AG08396 (cell line): ENCODE data around the gene DTNBP1.
A peak's percentile ranks its signal among the peaks of the same experiment; 100 is the strongest.
"Not testable (repeated sequence)": the region's sequence is repeated elsewhere in the genome, so short reads cannot be mapped to it uniquely, and the experiment has no call there.

ENCODE experiments used
- DNase-seq: peaks from one replicate; pipeline ENCODE4 v3.0.0; 2012; ENCODE audit warnings: low spot score, mixed read lengths

DTNBP1 gene

GRCh38 chr6:15666896-15667295 is 4.1 kb upstream of the DTNBP1 start:
- not testable (repeated sequence) for DNase-seq

GRCh38 chr6:15665237-15665636 is 2.4 kb upstream of the DTNBP1 start:
- DNase-seq = no peak

GRCh38 chr6:15663130-15663871 is 473 bp upstream of the DTNBP1 start:
- no peak for DNase-seq

- DNase-seq = no peak
Measured at GRCh38 chr6:15661853-15662325, 939 bp downstream of the DTNBP1 start.

GRCh38 chr6:15659181-15659580 is 3.6 kb downstream of the DTNBP1 start:
- DNase-seq = no peak

GRCh38 chr6:15658181-15658744 is 4.6 kb downstream of the DTNBP1 start:
- DNase-seq = no peak

- no peak for DNase-seq
Measured at GRCh38 chr6:15657290-15657689, 5.5 kb downstream of the DTNBP1 start.

- no peak for DNase-seq
Measured at GRCh38 chr6:15656145-15656544, 6.7 kb downstream of the DTNBP1 start.

- DNase-seq = no peak
Measured at GRCh38 chr6:15654250-15654649, 8.6 kb downstream of the DTNBP1 start.

GRCh38 chr6:15653581-15653980 is 9.2 kb downstream of the DTNBP1 start:
- no peak for DNase-seq

GRCh38 chr6:15650004-15650559 is 12.7 kb downstream of the DTNBP1 start:
- not testable (repeated sequence) for DNase-seq

GRCh38 chr6:15644904-15645303 is 17.9 kb downstream of the DTNBP1 start:
- DNase-seq = no peak

- DNase-seq = no peak
Measured at GRCh38 chr6:15643542-15643941, 19.3 kb downstream of the DTNBP1 start.

GRCh38 chr6:15642276-15642675 is 20.6 kb downstream of the DTNBP1 start:
- no peak for DNase-seq

- no peak for DNase-seq
Measured at GRCh38 chr6:15638373-15638772, 24.5 kb downstream of the DTNBP1 start.

- DNase-seq = no peak
Measured at GRCh38 chr6:15631432-15631831, 31.4 kb downstream of the DTNBP1 start.

- DNase-seq = no peak
Measured at GRCh38 chr6:15630202-15630601, 32.6 kb downstream of the DTNBP1 start.

- DNase-seq = no peak
Measured at GRCh38 chr6:15629487-15629886, 33.3 kb downstream of the DTNBP1 start.

- peak; percentile 73 for DNase-seq
Measured at GRCh38 chr6:15628499-15629131, 34.2 kb downstream of the DTNBP1 start.

- DNase-seq = no peak
Measured at GRCh38 chr6:15627821-15628220, 35.0 kb downstream of the DTNBP1 start.

- no peak for DNase-seq
Measured at GRCh38 chr6:15626878-15627674, 35.8 kb downstream of the DTNBP1 start.

- DNase-seq = no peak
Measured at GRCh38 chr6:15626160-15626559, 36.7 kb downstream of the DTNBP1 start.
